ENCODE results near the gene KLK3. TPM values are rescaled to one million over a fixed set of nuclear protein-coding genes. Genes with fewer than 3 reads are reported as not detected.

Gene KLK3
- total and polyA plus RNA-seq, 2 donors (not counting 1 experiment from before 2014, with no cell fraction given) = not detected

DNA sequence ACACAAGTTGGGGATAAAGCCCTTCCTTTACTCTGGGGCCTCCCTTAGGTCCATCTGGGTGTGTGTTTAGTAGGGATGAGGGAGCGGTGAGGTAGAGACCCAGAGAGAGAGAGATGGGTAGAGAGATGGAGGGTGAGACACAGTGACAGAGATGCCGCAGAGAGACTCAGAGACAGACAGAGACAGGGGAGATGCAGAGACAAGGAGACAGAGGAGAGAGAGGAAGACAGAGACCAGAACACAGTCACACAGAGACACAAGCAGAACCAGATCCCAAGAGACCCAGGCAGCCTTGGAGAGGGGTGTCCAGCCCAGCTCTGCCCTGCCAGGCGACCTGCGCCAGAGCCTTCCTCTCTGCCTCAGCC, 33.5 kb upstream of the KLK3 start:
- Mint-ChIP-seq H3K4me1 (peaks cover 67% of the 10 kb centered on the region), H3K27ac (peak overlapping the region; percentile 48), H3K9me3 (ENCODE audit: insufficient read depth) (no peaks in the 10 kb centered on the region), H3K27me3 (peaks cover 15% of the 10 kb centered on the region), H3K4me3 (peak overlapping the region; percentile 51)
- no peaks in the 10 kb centered on the region for H3K79me2 ChIP-seq (ENCODE audit: control insufficient read depth, insufficient read depth, low read length)
- H3K27me3 ChIP-seq (replicated peaks in 1 of 4; ENCODE audit: control extremely low read depth in 1 of 4, control insufficient read depth in 3 of 4, insufficient read depth in 4 of 4, low read length in 3 of 4) = peaks cover 0 to 32% (median 0%) of the 10 kb centered on the region in 4 experiments
- H3K9me3 ChIP-seq (ENCODE audit: control extremely low read depth in 1 of 3, control insufficient read depth in 2 of 3, insufficient read depth in 1 of 3, low read length in 2 of 3) = peaks cover 0 to 8% (median 0%) of the 10 kb centered on the region in 3 donors
- H3K27ac ChIP-seq (ENCODE audit: low read length in 2 of 2) = no peak overlapping the region
- peak overlapping the region; percentile 29 for H3K9ac ChIP-seq (ENCODE audit: low read length)
- no peaks in the 10 kb centered on the region for H3K36me3 ChIP-seq (replicated peaks in 1 of 2; ENCODE audit: control extremely low read depth in 1 of 2, control insufficient read depth in 1 of 2, extremely low read depth in 1 of 2, insufficient read depth in 2 of 2, low read length in 1 of 2)
- DNase-seq = no peak
- WGBS (ENCODE audit: insufficient coverage) = 85% methylated on average over 4 of the region's 4 CpGs
- ATAC-seq (ENCODE audit: low read depth) = no peak
- CTCF ChIA-PET = interaction anchor here (3.1 kb wide), 1 partner anchor 101 kb away, joined by 13 read pairs; no protein-coding TSS in a partner anchor
- H2AFZ ChIP-seq (ENCODE audit: insufficient read depth, low read depth, low read length, poor library complexity, severe bottlenecking) = no peak overlapping the region
- POLR2A ChIA-PET = interaction anchor here (1.2 kb wide), 1 partner anchor 17 kb away, joined by 3 read pairs; no protein-coding TSS in a partner anchor
- intact Hi-C loops (cut with micrococcal nuclease) = no loop called here
- H3K4me1 ChIP-seq (ENCODE audit: control insufficient read depth in 2 of 2, insufficient read depth in 2 of 2, low read length in 2 of 2) = peaks cover 45 to 64% of the 10 kb centered on the region in 2 donors
- H3K4me2 ChIP-seq (replicated peaks; ENCODE audit: low read depth, low read length, poor library complexity, severe bottlenecking) = peak overlapping the region; percentile 69
- H3K4me3 ChIP-seq (ENCODE audit: control extremely low read depth in 1 of 5, extremely low read depth in 1 of 5, insufficient read depth in 1 of 5, low read depth in 2 of 5, low read length in 4 of 5) = no peak overlapping the region
- TF ChIP-seq CTCF (IDR thresholded peaks at IDR 0.05) (no peak), EZH2 (IDR thresholded peaks at IDR 0.05; ENCODE audit: borderline replicate concordance, insufficient read depth, low read depth, low read length, poor library complexity, severe bottlenecking) (no peak)
- H4K20me1 ChIP-seq (ENCODE audit: control insufficient read depth, insufficient read depth, low read length, poor library complexity, severe bottlenecking) = no peaks in the 10 kb centered on the region

GRCh38 chr19:50821622-50822021, 33.1 kb upstream of the KLK3 start:
- Mint-ChIP-seq H3K27ac (peak overlapping the region; percentile 65), H3K9me3 (ENCODE audit: insufficient read depth) (no peaks in the 10 kb centered on the region), H3K27me3 (peaks cover 18% of the 10 kb centered on the region), H3K4me3 (no peak overlapping the region), H3K4me1 (peaks cover 65% of the 10 kb centered on the region)
- peaks cover 0 to 32% (median 0%) of the 10 kb centered on the region in 4 experiments for H3K27me3 ChIP-seq (replicated peaks in 1 of 4; ENCODE audit: control extremely low read depth in 1 of 4, control insufficient read depth in 3 of 4, insufficient read depth in 4 of 4, low read length in 3 of 4)
- H4K20me1 ChIP-seq (ENCODE audit: control insufficient read depth, insufficient read depth, low read length, poor library complexity, severe bottlenecking) = no peaks in the 10 kb centered on the region
- no peak for DNase-seq
- H3K4me1 ChIP-seq (ENCODE audit: control insufficient read depth in 2 of 2, insufficient read depth in 2 of 2, low read length in 2 of 2) = peaks cover 45 to 64% of the 10 kb centered on the region in 2 donors
- intact Hi-C loops (cut with micrococcal nuclease) = no loop called here
- 63% methylated on average over 8 of the region's 8 CpGs for WGBS (ENCODE audit: insufficient coverage)
- H3K27ac ChIP-seq (ENCODE audit: low read length in 2 of 2) = no peak overlapping the region
- TF ChIP-seq CTCF (IDR thresholded peaks at IDR 0.05) (no peak), EZH2 (IDR thresholded peaks at IDR 0.05; ENCODE audit: borderline replicate concordance, insufficient read depth, low read depth, low read length, poor library complexity, severe bottlenecking) (no peak)
- ATAC-seq (ENCODE audit: low read depth) = no peak
- no peaks in the 10 kb centered on the region for H3K36me3 ChIP-seq (replicated peaks in 1 of 2; ENCODE audit: control extremely low read depth in 1 of 2, control insufficient read depth in 1 of 2, extremely low read depth in 1 of 2, insufficient read depth in 2 of 2, low read length in 1 of 2)
- H3K9ac ChIP-seq (ENCODE audit: low read length) = no peak overlapping the region
- H2AFZ ChIP-seq (ENCODE audit: insufficient read depth, low read depth, low read length, poor library complexity, severe bottlenecking) = no peak overlapping the region
- CTCF ChIA-PET = interaction anchor here (0.7 to 3.1 kb wide), 2 partner anchors 38 to 100 kb away, joined by 3 to 13 read pairs; no protein-coding TSS in a partner anchor
- no peaks in the 10 kb centered on the region for H3K79me2 ChIP-seq (ENCODE audit: control insufficient read depth, insufficient read depth, low read length)
- H3K4me2 ChIP-seq (replicated peaks; ENCODE audit: low read depth, low read length, poor library complexity, severe bottlenecking) = peak overlapping the region; percentile 69
- POLR2A ChIA-PET = interaction anchor here (1.2 kb wide), 1 partner anchor 18 kb away, joined by 3 read pairs; no protein-coding TSS in a partner anchor
- H3K9me3 ChIP-seq (ENCODE audit: control extremely low read depth in 1 of 3, control insufficient read depth in 2 of 3, insufficient read depth in 1 of 3, low read length in 2 of 3) = peaks cover 0 to 8% (median 0%) of the 10 kb centered on the region in 3 donors
- H3K4me3 ChIP-seq (ENCODE audit: control extremely low read depth in 1 of 5, extremely low read depth in 1 of 5, insufficient read depth in 1 of 5, low read depth in 2 of 5, low read length in 4 of 5) = no peak overlapping the region
